ENCODE measurements around the gene COL4A2.
A peak's percentile ranks its signal among the peaks of the same experiment; 100 is the strongest.

- TF ChIP-seq CTCF (IDR thresholded peaks at IDR 0.05) (no peak), POLR2AphosphoS5 (IDR thresholded peaks at IDR 0.05) (peak; percentile 21 to 71 (median 48))
Observed at GRCh38 chr13:110304256-110304655, 2.8 kb upstream of the COL4A2 start.

All from transverse colon (tissue), 4 donors.